Measurements from ENCODE around the gene DDX20. TPM values are rescaled to one million over a fixed set of nuclear protein-coding genes. Genes with fewer than 3 reads are reported as not detected.

Gene DDX20
- polyA plus RNA-seq, 1 of the 3 experiments (the other 2 are of a cell fraction) = 3.8 TPM

DNA sequence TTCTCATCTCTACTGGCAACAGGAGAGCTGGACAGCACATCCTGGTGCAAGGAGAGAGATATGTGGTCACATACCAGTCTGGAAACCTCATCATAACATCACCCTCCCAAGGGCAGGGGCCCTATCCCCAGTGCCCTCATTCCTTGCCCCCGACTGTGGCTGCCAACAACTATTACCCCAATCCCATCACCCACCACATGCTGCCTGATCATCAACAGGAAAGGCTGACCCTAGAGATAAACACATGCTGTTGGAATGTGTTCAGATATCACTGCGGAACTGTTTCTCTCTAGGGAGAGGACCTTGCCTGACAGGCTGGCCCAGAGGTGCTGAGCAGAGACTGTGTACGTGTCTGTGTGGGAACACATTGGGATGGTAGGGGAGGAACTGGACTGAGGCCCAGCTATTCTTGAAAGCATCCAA, 12.0 kb upstream of the DDX20 start:
- Histone ChIP-seq H2AFZ (ENCODE audit: low read depth) (no peak overlapping the region), H4K20me1 (ENCODE audit: insufficient read depth) (no peaks in the 10 kb centered on the region), H3K9ac (no peak overlapping the region), H3K27ac (ENCODE audit: low read depth in 2 of 2, low read length in 1 of 2) (no peak overlapping the region), H3K27me3 (ENCODE audit: insufficient read depth) (no peaks in the 10 kb centered on the region), H3K79me2 (ENCODE audit: insufficient read depth) (no peaks in the 10 kb centered on the region), H3F3A (replicated peaks; ENCODE audit: insufficient read depth) (peaks cover 6% of the 10 kb centered on the region), H3K4me1 (ENCODE audit: control insufficient read depth in 1 of 2, insufficient read depth in 2 of 2, low read depth in 1 of 2, low read length in 1 of 2) (peaks cover 0 to 8% of the 10 kb centered on the region in 2 experiments; a peak in 1 of 4 replicates), H3K4me2 (no peak overlapping the region), H3K9me2 (no peaks in the 10 kb centered on the region), H3K9me3 (no peaks in the 10 kb centered on the region), H3K36me3 (replicated peaks in 1 of 2; ENCODE audit: control insufficient read depth in 1 of 2, insufficient read depth in 2 of 2, low read length in 1 of 2) (no peaks in the 10 kb centered on the region), H3K4me3 (ENCODE audit: low read depth in 2 of 2, low read length in 1 of 2) (no peak overlapping the region)
- POLR2A ChIA-PET = interaction anchor here (1.6 kb wide), 1 partner anchor 11 kb away, joined by 4 read pairs; no protein-coding TSS in a partner anchor
- DNase-seq = no peak
- WGBS (ENCODE audit: low lambda C conversion rate) = 88% methylated on average over 3 of the region's 3 CpGs
- TF ChIP-seq MEF2A (IDR thresholded peaks at IDR 0.05; ENCODE audit: borderline replicate concordance, low read depth) (no peak), ELF1 (IDR thresholded peaks at IDR 0.05) (no peak), EP300 (IDR thresholded peaks at IDR 0.05; ENCODE audit: borderline replicate concordance in 1 of 2, low read depth in 1 of 2, low read length in 1 of 2) (no peak)
- CTCF ChIA-PET = interaction anchor here (0.7 to 1.6 kb wide), 3 partner anchors 11 to 262 kb away, joined by 3 to 6 read pairs (median 5); no protein-coding TSS in a partner anchor

DNA sequence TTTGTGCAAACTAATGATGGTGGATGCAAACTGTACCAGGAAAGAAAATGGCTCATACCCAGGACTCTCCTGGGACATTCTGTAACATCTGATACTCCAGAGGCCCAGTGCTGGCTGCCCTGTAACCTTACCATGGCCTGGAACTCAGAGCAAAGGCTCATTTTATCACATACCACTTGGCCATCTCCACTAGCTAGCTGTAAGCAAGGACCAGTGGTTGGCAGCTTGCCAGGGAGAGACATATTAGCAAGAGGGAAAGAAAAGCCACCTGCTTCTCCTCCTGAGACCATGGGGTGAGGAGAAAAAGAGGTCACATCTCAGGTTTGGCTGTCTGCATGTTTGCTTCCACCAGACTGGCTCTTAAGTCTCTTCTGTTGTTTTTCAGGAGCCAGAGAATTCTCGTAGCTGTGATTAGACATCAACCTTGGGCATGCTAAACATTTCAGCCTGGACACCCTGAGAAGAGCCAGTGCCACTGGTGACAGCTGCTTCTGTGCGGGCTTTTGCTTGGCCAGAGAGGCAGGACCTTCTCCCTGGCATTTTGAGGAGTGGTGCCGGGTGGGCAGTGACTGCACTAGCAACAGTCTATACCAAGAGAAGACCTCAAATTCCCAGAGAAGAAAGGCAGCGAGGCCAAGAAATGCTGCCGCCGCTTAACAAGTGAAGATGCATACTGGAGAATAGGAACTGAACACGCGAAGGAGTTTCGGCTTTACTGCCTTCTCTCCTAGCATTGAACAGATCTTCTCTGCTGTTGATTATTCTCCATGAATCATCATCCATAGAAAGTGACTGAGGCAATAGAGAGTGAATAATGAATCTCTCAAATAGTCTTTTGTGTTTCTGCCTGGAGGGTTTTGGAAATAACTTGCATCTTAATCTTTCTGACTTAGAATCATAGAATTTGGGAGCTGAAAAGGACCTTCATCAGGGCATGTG, 9.8 kb upstream of the DDX20 start:
- 94% methylated on average over 9 of the region's 9 CpGs for WGBS (ENCODE audit: low lambda C conversion rate)
- Histone ChIP-seq H3K27ac (ENCODE audit: low read depth in 2 of 2, low read length in 1 of 2) (no peak overlapping the region), H2AFZ (ENCODE audit: low read depth) (no peak overlapping the region)

More for the DNA sequence above, 9.8 kb upstream of the DDX20 start:
- no peak overlapping the region for H3K4me3 ChIP-seq (ENCODE audit: low read depth in 2 of 2, low read length in 1 of 2)
- H3K4me2 ChIP-seq = no peak overlapping the region
- DNase-seq = no peak
- ChIA-PET POLR2A (no interaction called here), CTCF (interaction anchor here (0.7 to 8.3 kb wide), 5 partner anchors 10 to 238 kb away, joined by 3 to 72 read pairs (median 13); partner anchors contain the start of gene DDX20)
- peaks cover 0 to 15% of the 10 kb centered on the region in 2 experiments; a peak in 1 of 4 replicates for H3K4me1 ChIP-seq (ENCODE audit: control insufficient read depth in 1 of 2, insufficient read depth in 2 of 2, low read depth in 1 of 2, low read length in 1 of 2)
- H3K9me3 ChIP-seq = no peaks in the 10 kb centered on the region
- TF ChIP-seq FOSL2 (IDR thresholded peaks at IDR 0.05; ENCODE audit: borderline replicate concordance, low read depth) = no peak
- TF ChIP-seq MEF2A (IDR thresholded peaks at IDR 0.05; ENCODE audit: borderline replicate concordance, low read depth) = no peak
- no peak for TF ChIP-seq TCF12 (IDR thresholded peaks at IDR 0.05)
- TF ChIP-seq, protein P1, sequence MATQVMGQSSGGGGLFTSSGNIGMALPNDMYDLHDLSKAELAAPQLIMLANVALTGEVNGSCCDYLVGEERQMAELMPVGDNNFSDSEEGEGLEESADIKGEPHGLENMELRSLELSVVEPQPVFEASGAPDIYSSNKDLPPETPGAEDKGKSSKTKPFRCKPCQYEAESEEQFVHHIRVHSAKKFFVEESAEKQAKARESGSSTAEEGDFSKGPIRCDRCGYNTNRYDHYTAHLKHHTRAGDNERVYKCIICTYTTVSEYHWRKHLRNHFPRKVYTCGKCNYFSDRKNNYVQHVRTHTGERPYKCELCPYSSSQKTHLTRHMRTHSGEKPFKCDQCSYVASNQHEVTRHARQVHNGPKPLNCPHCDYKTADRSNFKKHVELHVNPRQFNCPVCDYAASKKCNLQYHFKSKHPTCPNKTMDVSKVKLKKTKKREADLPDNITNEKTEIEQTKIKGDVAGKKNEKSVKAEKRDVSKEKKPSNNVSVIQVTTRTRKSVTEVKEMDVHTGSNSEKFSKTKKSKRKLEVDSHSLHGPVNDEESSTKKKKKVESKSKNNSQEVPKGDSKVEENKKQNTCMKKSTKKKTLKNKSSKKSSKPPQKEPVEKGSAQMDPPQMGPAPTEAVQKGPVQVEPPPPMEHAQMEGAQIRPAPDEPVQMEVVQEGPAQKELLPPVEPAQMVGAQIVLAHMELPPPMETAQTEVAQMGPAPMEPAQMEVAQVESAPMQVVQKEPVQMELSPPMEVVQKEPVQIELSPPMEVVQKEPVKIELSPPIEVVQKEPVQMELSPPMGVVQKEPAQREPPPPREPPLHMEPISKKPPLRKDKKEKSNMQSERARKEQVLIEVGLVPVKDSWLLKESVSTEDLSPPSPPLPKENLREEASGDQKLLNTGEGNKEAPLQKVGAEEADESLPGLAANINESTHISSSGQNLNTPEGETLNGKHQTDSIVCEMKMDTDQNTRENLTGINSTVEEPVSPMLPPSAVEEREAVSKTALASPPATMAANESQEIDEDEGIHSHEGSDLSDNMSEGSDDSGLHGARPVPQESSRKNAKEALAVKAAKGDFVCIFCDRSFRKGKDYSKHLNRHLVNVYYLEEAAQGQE (IDR thresholded peaks at IDR 0.05; ENCODE audit: low read depth, low read length) = no peak
- TF ChIP-seq, protein P2, sequence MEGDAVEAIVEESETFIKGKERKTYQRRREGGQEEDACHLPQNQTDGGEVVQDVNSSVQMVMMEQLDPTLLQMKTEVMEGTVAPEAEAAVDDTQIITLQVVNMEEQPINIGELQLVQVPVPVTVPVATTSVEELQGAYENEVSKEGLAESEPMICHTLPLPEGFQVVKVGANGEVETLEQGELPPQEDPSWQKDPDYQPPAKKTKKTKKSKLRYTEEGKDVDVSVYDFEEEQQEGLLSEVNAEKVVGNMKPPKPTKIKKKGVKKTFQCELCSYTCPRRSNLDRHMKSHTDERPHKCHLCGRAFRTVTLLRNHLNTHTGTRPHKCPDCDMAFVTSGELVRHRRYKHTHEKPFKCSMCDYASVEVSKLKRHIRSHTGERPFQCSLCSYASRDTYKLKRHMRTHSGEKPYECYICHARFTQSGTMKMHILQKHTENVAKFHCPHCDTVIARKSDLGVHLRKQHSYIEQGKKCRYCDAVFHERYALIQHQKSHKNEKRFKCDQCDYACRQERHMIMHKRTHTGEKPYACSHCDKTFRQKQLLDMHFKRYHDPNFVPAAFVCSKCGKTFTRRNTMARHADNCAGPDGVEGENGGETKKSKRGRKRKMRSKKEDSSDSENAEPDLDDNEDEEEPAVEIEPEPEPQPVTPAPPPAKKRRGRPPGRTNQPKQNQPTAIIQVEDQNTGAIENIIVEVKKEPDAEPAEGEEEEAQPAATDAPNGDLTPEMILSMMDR (IDR thresholded peaks at IDR 0.05) = no peak
- TF ChIP-seq, protein P3, sequence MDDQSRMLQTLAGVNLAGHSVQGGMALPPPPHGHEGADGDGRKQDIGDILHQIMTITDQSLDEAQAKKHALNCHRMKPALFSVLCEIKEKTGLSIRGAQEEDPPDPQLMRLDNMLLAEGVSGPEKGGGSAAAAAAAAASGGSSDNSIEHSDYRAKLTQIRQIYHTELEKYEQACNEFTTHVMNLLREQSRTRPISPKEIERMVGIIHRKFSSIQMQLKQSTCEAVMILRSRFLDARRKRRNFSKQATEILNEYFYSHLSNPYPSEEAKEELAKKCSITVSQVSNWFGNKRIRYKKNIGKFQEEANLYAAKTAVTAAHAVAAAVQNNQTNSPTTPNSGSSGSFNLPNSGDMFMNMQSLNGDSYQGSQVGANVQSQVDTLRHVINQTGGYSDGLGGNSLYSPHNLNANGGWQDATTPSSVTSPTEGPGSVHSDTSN (IDR thresholded peaks at IDR 0.05) = no peak
- no peak for TF ChIP-seq MXI1 (IDR thresholded peaks at IDR 0.05; ENCODE audit: low read depth, low read length)
- TF ChIP-seq RFX5 (IDR thresholded peaks at IDR 0.05; ENCODE audit: low read length) = no peak
- H3K9me2 ChIP-seq = no peaks in the 10 kb centered on the region
- no peaks in the 10 kb centered on the region for H3K36me3 ChIP-seq (replicated peaks in 1 of 2; ENCODE audit: control insufficient read depth in 1 of 2, insufficient read depth in 2 of 2, low read length in 1 of 2)
- no peaks in the 10 kb centered on the region for H3F3A ChIP-seq (replicated peaks; ENCODE audit: insufficient read depth)
- H3K9ac ChIP-seq = no peak overlapping the region
- no peaks in the 10 kb centered on the region for H3K79me2 ChIP-seq (ENCODE audit: insufficient read depth)
- no peaks in the 10 kb centered on the region for H4K20me1 ChIP-seq (ENCODE audit: insufficient read depth)
- no peaks in the 10 kb centered on the region for H3K27me3 ChIP-seq (ENCODE audit: insufficient read depth)

Data from SK-N-SH (cell line).